GM19099 (cell line): ENCODE data around the gene GALNT16.

Experiments used
- POLR2A ChIP-seq: IDR thresholded peaks from 3 replicates; pipeline ENCODE4 v1.6.1; 2011; ENCODE audit warnings: low read depth; ENCODE audit not compliant: insufficient read length; ENCODE audit errors: extremely low read depth

Gene GALNT16

GRCh38 chr14:69291891-69292561, 32.1 kb downstream of the GALNT16 start:
- no peak for TF ChIP-seq POLR2A

GRCh38 chr14:69298131-69299071, 38.4 kb downstream of the GALNT16 start:
- TF ChIP-seq POLR2A, result no peak

GRCh38 chr14:69299286-69300035, 39.5 kb downstream of the GALNT16 start:
- TF ChIP-seq POLR2A, result no peak

GRCh38 chr14:69300601-69301221, 40.8 kb downstream of the GALNT16 start:
- no peak for TF ChIP-seq POLR2A

GRCh38 chr14:69303086-69303485, 43.1 kb downstream of the GALNT16 start:
- no peak for TF ChIP-seq POLR2A

GRCh38 chr14:69312608-69313007, 52.6 kb downstream of the GALNT16 start:
- TF ChIP-seq POLR2A, result no peak

GRCh38 chr14:69313176-69313575, 53.2 kb downstream of the GALNT16 start:
- TF ChIP-seq POLR2A, result no peak

- no peak for TF ChIP-seq POLR2A
These were observed 54.4 kb downstream of the GALNT16 start for GRCh38 chr14:69314327-69314726.

- no peak for TF ChIP-seq POLR2A
These were observed 55.3 kb downstream of the GALNT16 start for GRCh38 chr14:69315301-69315700.

GRCh38 chr14:69316449-69317101, 56.6 kb downstream of the GALNT16 start:
- no peak for TF ChIP-seq POLR2A

GRCh38 chr14:69317102-69317755, 57.3 kb downstream of the GALNT16 start:
- no peak for TF ChIP-seq POLR2A

- no peak for TF ChIP-seq POLR2A
These were observed 57.8 kb downstream of the GALNT16 start for GRCh38 chr14:69317780-69318179.

- TF ChIP-seq POLR2A, result no peak
These were observed 58.3 kb downstream of the GALNT16 start for GRCh38 chr14:69318241-69318640.
